Natural killer cell treated with Interleukin-12 subunit alpha and Interleukin-12 subunit beta and Interleukin-15 and Interleukin-18, amount 100 ng/mL, for 72 hours (primary cell): ENCODE results near the gene C4B. TPM values are rescaled to one million over a fixed set of nuclear protein-coding genes. Genes with fewer than 3 reads are reported as not detected.
A peak's percentile ranks its signal among the peaks of the same experiment; 100 is the strongest.
"Not testable (repeated sequence)": the region's sequence is repeated elsewhere in the genome, so short reads cannot be mapped to it uniquely, and the experiment has no call there.

Source experiments
- ATAC-seq, 2 donors: fragments of 150-1000 bp; cut with Tn5 transposase in 1 of 2; sonication (Bioruptor Pico), chemical (Tn5 transposase) in 1 of 2; 2 replicates each; pipeline ENCODE4 v1.10.0; 2021
- DNase-seq: peaks from one replicate; pipeline ENCODE4 v3.0.0; 2022; ENCODE audit warnings: low spot score
- H3K27ac Mint-ChIP-seq, 2 donors: 1 replicate in 1 of 2; 2 replicates in 1 of 2; pipeline ENCODE4 v1.8.0; 2022; ENCODE audit warnings: mixed read lengths in 2 of 2, mild to moderate bottlenecking in 1 of 2, moderate library complexity in 1 of 2
- H3K27me3 Mint-ChIP-seq, 2 donors: 1 replicate in 1 of 2; 2 replicates in 1 of 2; pipeline ENCODE4 v1.8.0; 2022; ENCODE audit warnings: mixed read lengths in 2 of 2
- H3K36me3 Mint-ChIP-seq: one replicate; pipeline ENCODE4 v1.8.0; 2022; ENCODE audit warnings: mixed read lengths
- H3K4me1 Mint-ChIP-seq, 2 donors: 1 replicate in 1 of 2; 2 replicates in 1 of 2; pipeline ENCODE4 v1.8.0; 2022; ENCODE audit warnings: low read depth in 2 of 2, mixed read lengths in 2 of 2, mild to moderate bottlenecking in 1 of 2
- H3K4me3 Mint-ChIP-seq: one replicate; pipeline ENCODE4 v1.8.0; 2022; ENCODE audit warnings: mixed read lengths
- H3K9me3 Mint-ChIP-seq: 2 replicates; pipeline ENCODE4 v1.8.0; 2022; ENCODE audit warnings: mixed read lengths
- total RNA-seq, 2 donors: library from RNA; stranded (reverse); gene quantifications; one replicate each; pipeline ENCODE4 v1.2.3, GENCODE V29; 2022

The C4B gene
- total RNA-seq, 2 donors from 2014 or later: 3.4 to 5.0 TPM

GRCh38 chr6:31972709-31973350 is 41.8 kb upstream of the C4B start:
- ATAC-seq (no peak), DNase-seq (no peak)
- H3K4me3 Mint-ChIP-seq: peak overlapping the region; percentile 99
- peaks cover 29 to 32% of the 10 kb centered on the region in 2 donors for H3K4me1 Mint-ChIP-seq
- no peaks in the 10 kb centered on the region for H3K27me3 Mint-ChIP-seq
- peaks cover 7% of the 10 kb centered on the region for H3K36me3 Mint-ChIP-seq
- H3K27ac Mint-ChIP-seq: peak overlapping the region; percentile 91 to 99
- H3K9me3 Mint-ChIP-seq: no peaks in the 10 kb centered on the region

GRCh38 chr6:31976065-31976464 is 38.5 kb upstream of the C4B start:
- H3K4me1 Mint-ChIP-seq: peaks cover 21 to 22% of the 10 kb centered on the region in 2 donors
- ATAC-seq, H3K27me3 Mint-ChIP-seq, H3K27ac Mint-ChIP-seq, H3K9me3 Mint-ChIP-seq, DNase-seq, H3K36me3 Mint-ChIP-seq, H3K4me3 Mint-ChIP-seq: not testable (repeated sequence)

GRCh38 chr6:31977816-31978431 is 36.7 kb upstream of the C4B start:
- no peak overlapping the region for H3K4me3 Mint-ChIP-seq
- ATAC-seq (no peak), DNase-seq (no peak)
- H3K4me1 Mint-ChIP-seq: peaks cover 15 to 16% of the 10 kb centered on the region in 2 donors
- H3K27me3 Mint-ChIP-seq: no peaks in the 10 kb centered on the region
- H3K9me3 Mint-ChIP-seq: no peaks in the 10 kb centered on the region
- peaks cover 7% of the 10 kb centered on the region for H3K36me3 Mint-ChIP-seq
- no peak overlapping the region for H3K27ac Mint-ChIP-seq

GRCh38 chr6:31978831-31979230 is 35.8 kb upstream of the C4B start:
- ATAC-seq: no peak
- Mint-ChIP-seq H3K36me3 (no peaks in the 10 kb centered on the region), H3K27me3 (no peaks in the 10 kb centered on the region), H3K27ac (no peak overlapping the region), H3K4me3 (no peak overlapping the region), H3K4me1 (peaks cover 6 to 7% of the 10 kb centered on the region in 2 donors), H3K9me3 (no peaks in the 10 kb centered on the region)
- no peak for DNase-seq

- ATAC-seq (no peak), DNase-seq (peak; percentile 18)
- Mint-ChIP-seq H3K4me3 (no peak overlapping the region), H3K4me1 (peaks cover 1 to 2% of the 10 kb centered on the region in 2 donors), H3K27ac (peak overlapping the region in 1 of 2 donors; percentile 31), H3K36me3 (no peaks in the 10 kb centered on the region), H3K9me3 (no peaks in the 10 kb centered on the region), H3K27me3 (no peaks in the 10 kb centered on the region)
Observed at GRCh38 chr6:31979238-31979898, 35.2 kb upstream of the C4B start.

GRCh38 chr6:31980195-31980876 is 34.3 kb upstream of the C4B start:
- not testable (repeated sequence) for H3K4me1 Mint-ChIP-seq, H3K27me3 Mint-ChIP-seq, H3K4me3 Mint-ChIP-seq, ATAC-seq, H3K9me3 Mint-ChIP-seq, H3K36me3 Mint-ChIP-seq, DNase-seq
- peak overlapping the region in 1 of 2 donors; percentile 31 for H3K27ac Mint-ChIP-seq

GRCh38 chr6:31980998-31981397 is 33.6 kb upstream of the C4B start:
- H3K36me3 Mint-ChIP-seq, ATAC-seq, H3K27ac Mint-ChIP-seq, H3K9me3 Mint-ChIP-seq, H3K4me1 Mint-ChIP-seq, H3K4me3 Mint-ChIP-seq, H3K27me3 Mint-ChIP-seq, DNase-seq: not testable (repeated sequence)

- not testable (repeated sequence) for H3K4me1 Mint-ChIP-seq, H3K36me3 Mint-ChIP-seq, DNase-seq, H3K4me3 Mint-ChIP-seq, H3K27me3 Mint-ChIP-seq, H3K27ac Mint-ChIP-seq, H3K9me3 Mint-ChIP-seq
- ATAC-seq: peak in 1 of 2 donors; percentile 20
Observed at GRCh38 chr6:31981744-31982143, 32.9 kb upstream of the C4B start, which contains the start of gene C4A. TSS of gene C4A (plus strand) at chr6:31982057. CDS start at chr6:31982108, 51 bp downstream.

- not testable (repeated sequence) for H3K4me3 Mint-ChIP-seq, H3K9me3 Mint-ChIP-seq, H3K36me3 Mint-ChIP-seq, ATAC-seq, H3K4me1 Mint-ChIP-seq, H3K27me3 Mint-ChIP-seq, DNase-seq, H3K27ac Mint-ChIP-seq
Observed at GRCh38 chr6:31989363-31989762, 25.2 kb upstream of the C4B start.

GRCh38 chr6:31994421-31994820 is 20.2 kb upstream of the C4B start:
- not testable (repeated sequence) for H3K36me3 Mint-ChIP-seq, DNase-seq, H3K9me3 Mint-ChIP-seq, H3K4me3 Mint-ChIP-seq, ATAC-seq, H3K27ac Mint-ChIP-seq, H3K4me1 Mint-ChIP-seq, H3K27me3 Mint-ChIP-seq

GRCh38 chr6:31996385-31996784 is 18.2 kb upstream of the C4B start:
- H3K4me3 Mint-ChIP-seq, H3K4me1 Mint-ChIP-seq, H3K27ac Mint-ChIP-seq, H3K36me3 Mint-ChIP-seq, H3K9me3 Mint-ChIP-seq, DNase-seq, ATAC-seq, H3K27me3 Mint-ChIP-seq: not testable (repeated sequence)

GRCh38 chr6:32002546-32003268 is 11.9 kb upstream of the C4B start:
- not testable (repeated sequence) for H3K9me3 Mint-ChIP-seq, H3K27me3 Mint-ChIP-seq, H3K4me1 Mint-ChIP-seq, H3K36me3 Mint-ChIP-seq, H3K4me3 Mint-ChIP-seq, DNase-seq, H3K27ac Mint-ChIP-seq
- peak in 1 of 2 donors; percentile 29 for ATAC-seq

GRCh38 chr6:32003301-32003700 is 11.3 kb upstream of the C4B start:
- not testable (repeated sequence) for H3K36me3 Mint-ChIP-seq, H3K9me3 Mint-ChIP-seq, H3K4me3 Mint-ChIP-seq, H3K27me3 Mint-ChIP-seq, H3K4me1 Mint-ChIP-seq, ATAC-seq, H3K27ac Mint-ChIP-seq, DNase-seq
